ENCODE measurements around the gene IRF8.

The IRF8 gene

GRCh38 chr16:85913688-85914422 lies 14.9 kb downstream of the IRF8 start:
- DNase-seq (ENCODE audit: low read depth): no peak

GRCh38 chr16:85914423-85914794 lies 15.4 kb downstream of the IRF8 start:
- no peak for DNase-seq (ENCODE audit: low read depth)

GRCh38 chr16:85915125-85915845 lies 16.3 kb downstream of the IRF8 start:
- no peak for DNase-seq (ENCODE audit: low read depth)

GRCh38 chr16:85916141-85916890 lies 17.4 kb downstream of the IRF8 start:
- DNase-seq (ENCODE audit: low read depth): no peak

GRCh38 chr16:85917012-85917411 lies 18.1 kb downstream of the IRF8 start:
- no peak for DNase-seq (ENCODE audit: low read depth)

GRCh38 chr16:85917959-85918358 lies 19.0 kb downstream of the IRF8 start:
- DNase-seq (ENCODE audit: low read depth): no peak

- DNase-seq (ENCODE audit: low read depth): no peak
Measured at GRCh38 chr16:85918436-85918835, 19.5 kb downstream of the IRF8 start.

- no peak for DNase-seq (ENCODE audit: low read depth)
Measured at GRCh38 chr16:85919271-85920267, 20.6 kb downstream of the IRF8 start.

GRCh38 chr16:85921026-85921425 lies 22.1 kb downstream of the IRF8 start:
- DNase-seq (ENCODE audit: low read depth): no peak

GRCh38 chr16:85923153-85924021 lies 24.4 kb downstream of the IRF8 start:
- no peak for DNase-seq (ENCODE audit: low read depth)

GRCh38 chr16:85924675-85925074 lies 25.7 kb downstream of the IRF8 start:
- peak; percentile 53 for DNase-seq (ENCODE audit: low read depth)

- no peak for DNase-seq (ENCODE audit: low read depth)
Measured at GRCh38 chr16:85926370-85926769, 27.4 kb downstream of the IRF8 start.

GRCh38 chr16:85927371-85927770 lies 28.4 kb downstream of the IRF8 start:
- no peak for DNase-seq (ENCODE audit: low read depth)

- DNase-seq (ENCODE audit: low read depth): no peak
Measured at GRCh38 chr16:85927959-85928358, 29.0 kb downstream of the IRF8 start.

GRCh38 chr16:85928401-85928820 lies 29.4 kb downstream of the IRF8 start:
- no peak for DNase-seq (ENCODE audit: low read depth)

- DNase-seq (ENCODE audit: low read depth): no peak
Measured at GRCh38 chr16:85929259-85929721, 30.3 kb downstream of the IRF8 start.

- no peak for DNase-seq (ENCODE audit: low read depth)
Measured at GRCh38 chr16:85930301-85930700, 31.3 kb downstream of the IRF8 start.

GRCh38 chr16:85931596-85932402 lies 32.8 kb downstream of the IRF8 start:
- no peak for DNase-seq (ENCODE audit: low read depth)

- no peak for DNase-seq (ENCODE audit: low read depth)
Measured at GRCh38 chr16:85934210-85934609, 35.2 kb downstream of the IRF8 start.

Data from activated T-cell treated with anti-CD3 and anti-CD28 coated beads for 24 hours (primary cell).